Caco-2 (cell line): Measurements from ENCODE around the gene ADAM12. TPM values are rescaled to one million over a fixed set of nuclear protein-coding genes. Genes with fewer than 3 reads are reported as not detected.

ENCODE experiments used
- BruUV-seq: library from RNA; stranded (reverse); fragments of 400-500 nt; replicated peaks from 2 replicates; lab custom pipeline; 2021; lab: Mats Ljungman, UMichigan
- CTCF ChIA-PET: fragments of 300-600 bp; sonication (Branson Sonifier 250); formaldehyde crosslinking; loops from one replicate; lab custom pipeline; 2022; ENCODE audit warnings: antibody characterized with exemption; lab: Charles Lee
- POLR2A ChIA-PET: fragments of 300-600 bp; sonication (Branson Sonifier 250); formaldehyde crosslinking; loops from one replicate; lab custom pipeline; 2022; ENCODE audit warnings: antibody characterized with exemption; lab: Charles Lee
- DNase-seq, 2 experiments: peaks; one replicate each; pipeline versions ENCODE4 v3.0.0 to v3.0.0-alpha.2; 2020 to 2022
- H3K27me3 ChIP-seq: replicated peaks from 2 replicates; pipeline ENCODE4 v1.6.0; 2011; ENCODE audit warnings: low read length; ENCODE audit not compliant: control insufficient read depth, insufficient read depth
- H3K36me3 ChIP-seq: 2 replicates; pipeline ENCODE4 v1.5.1; 2011; ENCODE audit warnings: low read length; ENCODE audit not compliant: control insufficient read depth, insufficient read depth
- H3K4me1 ChIP-seq: fragments of 250-450 bp; sonication (Bioruptor Pico); 2 replicates; pipeline ENCODE4 v1.5.1; 2020; ENCODE audit warnings: mild to moderate bottlenecking
- H3K4me3 ChIP-seq: 2 replicates; pipeline ENCODE4 v1.5.1; 2011; ENCODE audit warnings: low read depth, mild to moderate bottlenecking, control low read depth, low read length
- H3K9me3 ChIP-seq: fragments of 250-450 bp; sonication (Bioruptor Pico); 2 replicates; pipeline ENCODE4 v1.5.1; 2020; ENCODE audit warnings: mild to moderate bottlenecking, moderate library complexity
- H3K27ac Mint-ChIP-seq: one replicate; pipeline ENCODE4 v1.8.0; 2022; ENCODE audit warnings: mixed read lengths; ENCODE audit not compliant: unreplicated experiment
- H3K27me3 Mint-ChIP-seq: one replicate; pipeline ENCODE4 v1.8.0; 2022; ENCODE audit warnings: mixed read lengths; ENCODE audit not compliant: insufficient read depth, unreplicated experiment
- H3K36me3 Mint-ChIP-seq: one replicate; pipeline ENCODE4 v1.8.0; 2022; ENCODE audit warnings: mild to moderate bottlenecking, mixed read lengths; ENCODE audit not compliant: insufficient read depth, unreplicated experiment
- H3K4me1 Mint-ChIP-seq: one replicate; pipeline ENCODE4 v1.8.0; 2022; ENCODE audit warnings: low read depth, mixed read lengths; ENCODE audit not compliant: unreplicated experiment
- H3K4me3 Mint-ChIP-seq: one replicate; pipeline ENCODE4 v1.8.0; 2022; ENCODE audit warnings: mild to moderate bottlenecking, moderate library complexity, mixed read lengths; ENCODE audit not compliant: unreplicated experiment
- H3K9me3 Mint-ChIP-seq: one replicate; pipeline ENCODE4 v1.8.0; 2022; ENCODE audit warnings: mixed read lengths; ENCODE audit not compliant: unreplicated experiment
- intact Hi-C: fragments of 100-400 bp; cut with micrococcal nuclease; formaldehyde crosslinking; loops from one replicate; pipeline ENCODE4 v1.10.0; 2022; ENCODE audit not compliant: unreplicated experiment
- total RNA-seq: library from RNA; stranded (reverse); gene quantifications from 2 replicates; pipeline ENCODE4 v1.2.3, GENCODE V29; 2022
- TF ChIP-seq, protein P1 (sequence below), 2 experiments: fragments of 200-600 bp in 1 of 2; IDR thresholded peaks; 1 replicate in 1 of 2; 2 replicates in 1 of 2; pipeline versions ENCODE4 v1.5.1 to v1.8.0; 2011 to 2022; ENCODE audit warnings: antibody characterized with exemption in 1 of 2, control low read depth in 1 of 2, inconsistent platforms in 1 of 2, low read depth in 1 of 2, low read length in 1 of 2, mild to moderate bottlenecking in 1 of 2, moderate library complexity in 1 of 2; ENCODE audit not compliant: insufficient read depth in 1 of 2, severe bottlenecking in 1 of 2, unreplicated experiment in 1 of 2

Gene ADAM12
- total RNA-seq, 1 experiment from 2014 or later, result not detected

GRCh38 chr10:126430512-126430911 lies 42.2 kb upstream of the ADAM12 start:
- no peak overlapping the region for H3K4me3 Mint-ChIP-seq
- H3K36me3 Mint-ChIP-seq, result no peaks in the 10 kb centered on the region
- TF ChIP-seq, protein P1, sequence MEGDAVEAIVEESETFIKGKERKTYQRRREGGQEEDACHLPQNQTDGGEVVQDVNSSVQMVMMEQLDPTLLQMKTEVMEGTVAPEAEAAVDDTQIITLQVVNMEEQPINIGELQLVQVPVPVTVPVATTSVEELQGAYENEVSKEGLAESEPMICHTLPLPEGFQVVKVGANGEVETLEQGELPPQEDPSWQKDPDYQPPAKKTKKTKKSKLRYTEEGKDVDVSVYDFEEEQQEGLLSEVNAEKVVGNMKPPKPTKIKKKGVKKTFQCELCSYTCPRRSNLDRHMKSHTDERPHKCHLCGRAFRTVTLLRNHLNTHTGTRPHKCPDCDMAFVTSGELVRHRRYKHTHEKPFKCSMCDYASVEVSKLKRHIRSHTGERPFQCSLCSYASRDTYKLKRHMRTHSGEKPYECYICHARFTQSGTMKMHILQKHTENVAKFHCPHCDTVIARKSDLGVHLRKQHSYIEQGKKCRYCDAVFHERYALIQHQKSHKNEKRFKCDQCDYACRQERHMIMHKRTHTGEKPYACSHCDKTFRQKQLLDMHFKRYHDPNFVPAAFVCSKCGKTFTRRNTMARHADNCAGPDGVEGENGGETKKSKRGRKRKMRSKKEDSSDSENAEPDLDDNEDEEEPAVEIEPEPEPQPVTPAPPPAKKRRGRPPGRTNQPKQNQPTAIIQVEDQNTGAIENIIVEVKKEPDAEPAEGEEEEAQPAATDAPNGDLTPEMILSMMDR (IDR thresholded peaks at IDR 0.05; ENCODE audit: insufficient read depth in 1 of 2, low read depth in 1 of 2, low read length in 1 of 2, severe bottlenecking in 1 of 2, unreplicated experiment in 1 of 2), result no peak
- H3K36me3 ChIP-seq, result no peaks in the 10 kb centered on the region
- H3K4me1 Mint-ChIP-seq, result no peaks in the 10 kb centered on the region
- no peak overlapping the region for H3K4me3 ChIP-seq
- no peak for DNase-seq
- H3K9me3 ChIP-seq, result no peaks in the 10 kb centered on the region
- no peaks in the 10 kb centered on the region for H3K9me3 Mint-ChIP-seq
- intact Hi-C loops, result no loop called here
- H3K27me3 Mint-ChIP-seq, result peaks cover 5% of the 10 kb centered on the region
- no peaks in the 10 kb centered on the region for H3K4me1 ChIP-seq
- H3K27ac Mint-ChIP-seq, result no peak overlapping the region
- no peaks in the 10 kb centered on the region for H3K27me3 ChIP-seq
- CTCF ChIA-PET, result no interaction called here
- POLR2A ChIA-PET, result no interaction called here
- BruUV-seq, result no TSS peak

DNA sequence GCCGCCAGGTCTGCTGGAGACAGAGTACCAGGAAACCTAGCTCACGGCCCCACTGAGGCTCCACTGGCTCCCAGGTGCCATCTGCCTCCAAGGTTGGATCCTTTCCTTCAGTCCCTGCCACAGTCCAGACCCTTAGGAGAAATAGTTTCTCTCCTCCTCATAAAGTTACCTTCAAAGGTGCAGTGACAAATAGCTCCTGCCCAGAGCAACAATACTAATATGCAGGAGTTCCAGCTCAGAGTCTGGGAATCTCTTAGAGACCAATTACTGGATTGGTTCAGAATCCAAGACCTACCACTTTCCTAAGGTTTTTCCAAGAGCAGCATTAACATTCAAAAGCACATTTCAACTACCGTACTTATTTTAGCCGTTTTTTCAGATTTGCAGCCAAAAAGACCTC lies 41.0 kb upstream of the ADAM12 start:
- Histone ChIP-seq H3K36me3 (no peaks in the 10 kb centered on the region), H3K27me3 (no peaks in the 10 kb centered on the region), H3K9me3 (no peaks in the 10 kb centered on the region), H3K4me3 (no peak overlapping the region), H3K4me1 (no peaks in the 10 kb centered on the region)
- intact Hi-C loops, result no loop called here
- H3K4me1 Mint-ChIP-seq, result no peaks in the 10 kb centered on the region
- POLR2A ChIA-PET, result no interaction called here
- CTCF ChIA-PET, result no interaction called here
- H3K36me3 Mint-ChIP-seq, result no peaks in the 10 kb centered on the region
- no peak overlapping the region for H3K27ac Mint-ChIP-seq
- H3K27me3 Mint-ChIP-seq, result peaks cover 5% of the 10 kb centered on the region
- H3K9me3 Mint-ChIP-seq, result no peaks in the 10 kb centered on the region
- no TSS peak for BruUV-seq
- TF ChIP-seq, protein P1 (IDR thresholded peaks at IDR 0.05; ENCODE audit: insufficient read depth in 1 of 2, low read depth in 1 of 2, low read length in 1 of 2, severe bottlenecking in 1 of 2, unreplicated experiment in 1 of 2), result no peak
- no peak overlapping the region for H3K4me3 Mint-ChIP-seq
- DNase-seq, result no peak

DNA sequence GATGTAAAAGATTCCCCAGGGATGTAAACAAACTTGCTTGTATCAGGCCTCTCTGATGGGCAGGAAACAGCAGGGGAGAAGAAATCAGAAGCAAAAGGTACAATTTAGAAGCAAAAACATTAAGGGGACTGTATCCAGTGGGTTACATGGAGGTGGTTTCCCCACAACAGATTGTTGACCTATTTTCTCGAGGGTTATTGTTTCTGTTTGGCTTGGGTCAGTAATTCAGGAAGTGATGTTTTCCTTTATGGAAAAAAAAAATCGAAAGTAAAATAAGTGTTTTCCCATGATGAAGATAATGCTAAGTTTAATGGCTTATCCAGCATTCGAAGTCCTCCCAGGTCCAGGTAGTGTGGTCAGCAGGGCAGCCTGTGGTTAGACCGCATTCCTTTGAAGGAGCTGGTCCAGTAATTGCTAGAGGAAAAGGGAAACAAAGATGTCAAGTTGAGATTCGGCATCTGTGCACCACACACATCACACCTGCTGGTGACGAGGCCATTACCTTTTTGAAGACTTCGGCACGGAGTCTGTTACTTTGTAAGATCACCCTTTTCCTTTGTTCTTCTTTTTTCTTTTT lies 37.3 kb upstream of the ADAM12 start:
- TF ChIP-seq, protein P1 (IDR thresholded peaks at IDR 0.05; ENCODE audit: insufficient read depth in 1 of 2, low read depth in 1 of 2, low read length in 1 of 2, severe bottlenecking in 1 of 2, unreplicated experiment in 1 of 2), result no peak
- Mint-ChIP-seq H3K4me3 (no peak overlapping the region), H3K36me3 (no peaks in the 10 kb centered on the region), H3K27me3 (peaks cover 4% of the 10 kb centered on the region), H3K9me3 (no peaks in the 10 kb centered on the region), H3K4me1 (no peaks in the 10 kb centered on the region), H3K27ac (no peak overlapping the region)
- H3K4me1 ChIP-seq, result no peaks in the 10 kb centered on the region
- no peak overlapping the region for H3K4me3 ChIP-seq
- ChIA-PET CTCF (no interaction called here), POLR2A (no interaction called here)
- no TSS peak for BruUV-seq
- H3K27me3 ChIP-seq, result no peaks in the 10 kb centered on the region
- no peaks in the 10 kb centered on the region; the same call in none of the 2 replicates for H3K9me3 ChIP-seq
- intact Hi-C loops, result no loop called here
- DNase-seq, result no peak
- H3K36me3 ChIP-seq, result no peaks in the 10 kb centered on the region
